Fibroblast of the aortic adventitia (primary cell): ENCODE data around the gene SVIP. TPM values are rescaled to one million over a fixed set of nuclear protein-coding genes. Genes with fewer than 3 reads are reported as not detected.
A peak's percentile ranks its signal among the peaks of the same experiment; 100 is the strongest.

Source experiments
- DNase-seq: peaks from one replicate; pipeline ENCODE4 v3.0.0-alpha.2; 2010; ENCODE audit warnings: low read depth
- H3K4me3 ChIP-seq: 2 replicates; pipeline ENCODE4 v1.5.1; 2011; ENCODE audit warnings: low read depth, mild to moderate bottlenecking, control low read depth, low read length, moderate library complexity
- total RNA-seq: library from RNA; depleted of rRNA; stranded (reverse); fragments of >200 nt; gene quantifications from 2 replicates; pipeline ENCODE4 v1.2.3, GENCODE V29; 2012; ENCODE audit warnings: low replicate concordance
- TF ChIP-seq, protein P1 (sequence below): IDR thresholded peaks from 2 replicates; pipeline ENCODE4 v1.5.1; 2011; ENCODE audit warnings: mild to moderate bottlenecking, low read length, control low read depth, inconsistent platforms; ENCODE audit not compliant: insufficient read depth

SVIP gene
- total RNA-seq, 1 donor: 6.9 TPM

DNA sequence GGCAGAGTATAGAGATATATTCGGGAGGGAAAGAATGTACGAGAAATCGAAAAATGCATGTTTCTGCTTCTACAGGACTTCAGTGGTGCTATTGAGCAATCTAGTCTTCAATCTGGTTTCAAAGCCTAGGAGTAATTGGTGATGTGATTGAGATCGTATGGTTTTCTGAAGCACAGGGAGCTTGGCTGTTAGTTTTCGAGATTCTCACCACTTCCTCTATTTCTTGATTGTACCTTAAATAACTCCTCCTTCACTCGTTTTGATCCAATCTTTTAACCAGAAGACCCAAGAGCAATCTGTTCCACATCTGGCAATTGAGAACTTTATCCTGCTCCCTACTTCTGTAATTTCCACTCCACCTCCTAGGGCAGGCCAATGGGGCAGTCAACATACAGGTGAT is 30.2 kb upstream of the SVIP start:
- DNase-seq: no peak
- H3K4me3 ChIP-seq: no peak overlapping the region
- TF ChIP-seq, protein P1, sequence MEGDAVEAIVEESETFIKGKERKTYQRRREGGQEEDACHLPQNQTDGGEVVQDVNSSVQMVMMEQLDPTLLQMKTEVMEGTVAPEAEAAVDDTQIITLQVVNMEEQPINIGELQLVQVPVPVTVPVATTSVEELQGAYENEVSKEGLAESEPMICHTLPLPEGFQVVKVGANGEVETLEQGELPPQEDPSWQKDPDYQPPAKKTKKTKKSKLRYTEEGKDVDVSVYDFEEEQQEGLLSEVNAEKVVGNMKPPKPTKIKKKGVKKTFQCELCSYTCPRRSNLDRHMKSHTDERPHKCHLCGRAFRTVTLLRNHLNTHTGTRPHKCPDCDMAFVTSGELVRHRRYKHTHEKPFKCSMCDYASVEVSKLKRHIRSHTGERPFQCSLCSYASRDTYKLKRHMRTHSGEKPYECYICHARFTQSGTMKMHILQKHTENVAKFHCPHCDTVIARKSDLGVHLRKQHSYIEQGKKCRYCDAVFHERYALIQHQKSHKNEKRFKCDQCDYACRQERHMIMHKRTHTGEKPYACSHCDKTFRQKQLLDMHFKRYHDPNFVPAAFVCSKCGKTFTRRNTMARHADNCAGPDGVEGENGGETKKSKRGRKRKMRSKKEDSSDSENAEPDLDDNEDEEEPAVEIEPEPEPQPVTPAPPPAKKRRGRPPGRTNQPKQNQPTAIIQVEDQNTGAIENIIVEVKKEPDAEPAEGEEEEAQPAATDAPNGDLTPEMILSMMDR: no peak

DNA sequence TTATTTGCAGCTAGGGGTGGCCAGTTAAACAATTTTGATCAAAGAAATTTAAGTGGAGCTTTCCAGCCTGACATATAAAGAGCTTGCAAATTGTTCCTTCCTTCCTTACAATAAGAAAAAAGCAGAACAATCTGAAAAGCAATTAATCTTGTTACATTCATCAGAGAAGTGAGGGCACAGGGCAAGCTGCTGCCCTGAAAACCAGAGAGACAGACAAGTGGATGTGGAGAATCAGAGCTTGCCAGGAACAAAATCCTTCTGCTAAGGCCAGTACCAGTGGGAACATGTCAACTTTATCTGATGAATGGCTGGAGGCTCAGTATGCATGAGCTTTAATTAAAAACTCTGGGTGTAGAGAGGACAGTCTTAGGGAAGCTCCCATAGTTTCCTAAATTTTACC is 21.9 kb upstream of the SVIP start:
- no peak overlapping the region for H3K4me3 ChIP-seq
- DNase-seq: no peak
- TF ChIP-seq, protein P1: no peak

DNA sequence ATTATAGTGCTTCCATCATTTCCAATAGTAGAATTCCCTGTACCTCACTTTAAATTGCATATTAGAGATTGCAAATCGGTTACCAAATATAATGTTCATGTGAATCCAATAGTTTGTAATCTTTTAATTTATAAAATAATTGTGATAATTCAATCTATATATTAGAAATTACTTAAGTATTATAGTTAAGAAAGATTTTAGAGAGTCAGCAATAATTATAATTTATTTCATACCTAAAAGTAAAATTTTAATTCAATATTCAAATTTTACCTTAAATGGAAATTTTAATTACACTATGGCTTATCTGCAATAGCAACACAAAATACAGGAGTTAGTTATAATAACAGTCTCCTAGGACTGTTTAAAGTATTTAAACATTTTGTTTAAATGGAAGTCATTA is 17.1 kb upstream of the SVIP start:
- no peak overlapping the region for H3K4me3 ChIP-seq
- no peak for DNase-seq
- TF ChIP-seq, protein P1: no peak

DNA sequence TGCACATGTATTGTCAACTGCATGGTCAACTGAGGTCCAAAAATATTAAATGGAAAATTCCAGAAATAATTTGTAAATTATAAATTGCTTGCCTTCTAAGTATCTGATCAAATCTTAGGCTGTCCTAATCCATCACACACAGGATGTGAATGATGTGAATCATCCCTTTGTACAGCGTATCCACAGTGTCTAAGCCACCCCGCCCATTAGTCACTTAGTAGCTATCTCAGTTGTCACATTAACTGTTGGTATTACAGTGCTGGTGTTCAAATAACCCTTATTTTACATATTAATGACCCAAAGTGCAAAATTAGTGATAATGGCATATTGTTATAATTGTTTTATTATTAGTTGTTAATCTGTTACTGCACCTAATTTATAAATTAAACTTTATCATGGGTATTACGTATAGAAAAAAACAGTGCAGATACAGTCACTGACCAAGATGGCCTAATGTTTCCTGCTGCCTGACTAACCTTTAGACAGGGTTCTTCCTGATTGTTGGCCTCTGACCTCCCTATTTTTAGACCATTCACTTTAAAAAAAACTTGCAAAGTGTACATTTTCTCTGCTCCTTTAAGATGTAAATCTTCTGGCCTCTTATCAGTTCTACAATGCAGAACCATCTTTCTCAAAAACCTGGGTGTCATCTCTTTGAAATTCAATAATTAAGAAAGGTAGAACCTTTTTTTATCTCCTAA is 2.9 kb upstream of the SVIP start:
- no peak for DNase-seq
- H3K4me3 ChIP-seq: no peak overlapping the region
- TF ChIP-seq, protein P1: no peak

DNA sequence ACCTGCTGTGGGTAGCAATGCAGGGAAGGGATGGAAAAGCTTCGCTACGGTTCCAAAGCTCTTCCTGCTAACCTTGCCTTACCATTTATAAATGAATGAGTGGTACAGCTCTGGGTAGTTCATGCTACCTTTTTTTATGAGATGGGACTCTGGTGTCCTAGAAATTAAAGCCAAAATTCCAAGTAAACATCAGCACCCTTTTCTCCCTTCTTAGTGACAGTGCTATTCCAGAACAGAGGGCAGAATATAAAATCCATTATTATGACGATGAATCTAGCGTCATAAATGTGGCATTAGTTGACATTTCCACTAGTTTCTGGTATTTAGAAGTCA is 447 bp upstream of the SVIP start:
- H3K4me3 ChIP-seq: peak overlapping the region; percentile 88
- TF ChIP-seq, protein P1: no peak
- no peak for DNase-seq

DNA sequence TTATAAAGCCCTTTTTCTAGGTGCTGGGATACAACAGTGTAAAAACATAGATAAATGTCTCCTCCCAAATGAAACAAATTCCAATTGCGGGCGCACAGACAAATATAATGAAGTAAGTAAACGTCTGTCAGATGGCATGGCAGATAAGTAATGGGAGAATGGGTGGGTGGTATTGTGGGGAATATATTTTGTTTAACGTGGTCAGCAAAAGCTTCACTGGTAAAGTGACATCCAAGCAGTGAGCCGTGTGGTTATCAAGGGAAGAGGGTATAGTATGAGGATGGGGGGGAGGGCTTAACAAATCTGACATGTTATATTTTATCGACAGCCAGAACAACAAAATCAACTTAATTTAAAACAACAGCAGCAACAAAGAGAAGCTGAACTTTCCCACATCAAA is 1.2 kb downstream of the SVIP start:
- TF ChIP-seq, protein P1: no peak
- H3K4me3 ChIP-seq: peak overlapping the region; percentile 20
- DNase-seq: no peak

DNA sequence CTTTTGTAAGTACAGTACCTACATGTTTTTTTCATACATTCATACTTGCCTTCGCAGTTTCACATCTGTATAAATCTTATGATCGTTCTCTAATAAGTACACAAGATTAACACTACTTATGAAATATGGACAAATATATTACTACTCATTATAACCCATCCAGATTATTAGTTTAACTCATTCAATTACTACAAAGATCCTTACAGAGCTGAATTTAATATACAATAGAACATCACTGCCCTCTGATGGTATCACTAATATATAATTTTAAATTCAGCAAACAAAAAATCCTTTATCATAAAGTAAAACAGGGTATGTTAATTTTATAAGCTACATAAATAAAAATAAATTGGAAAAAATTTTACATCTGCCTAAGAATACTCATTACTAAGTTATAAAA is 7.4 kb downstream of the SVIP start:
- no peak overlapping the region for H3K4me3 ChIP-seq
- TF ChIP-seq, protein P1: no peak
- DNase-seq: no peak
